Right lobe of liver (tissue), 4 donors: ENCODE results near the gene IER5.

Experiments
- POLR2A ChIP-seq: fragments of 450-650 bp; IDR thresholded peaks from one replicate; pipeline ENCODE4 v1.6.1; 2017; ENCODE audit warnings: antibody characterized with exemption, mild to moderate bottlenecking
- TF ChIP-seq, protein P1 (sequence below), 4 donors: fragments of 200-600 bp in 3 of 4; fragments of 450-650 bp in 1 of 4; IDR thresholded peaks; one replicate each; pipeline versions ENCODE4 v1.5.1 to v1.8.0; 2016 to 2022; ENCODE audit warnings: antibody characterized with exemption in 4 of 4, mild to moderate bottlenecking in 2 of 4
- donor health status: DM: no; HTN: no; CAD: no.
- donor health status: DM: no; HTN: no; CAD: no.
- donor health status: DM: no; HTN: yes; CAD: no.

DNA sequence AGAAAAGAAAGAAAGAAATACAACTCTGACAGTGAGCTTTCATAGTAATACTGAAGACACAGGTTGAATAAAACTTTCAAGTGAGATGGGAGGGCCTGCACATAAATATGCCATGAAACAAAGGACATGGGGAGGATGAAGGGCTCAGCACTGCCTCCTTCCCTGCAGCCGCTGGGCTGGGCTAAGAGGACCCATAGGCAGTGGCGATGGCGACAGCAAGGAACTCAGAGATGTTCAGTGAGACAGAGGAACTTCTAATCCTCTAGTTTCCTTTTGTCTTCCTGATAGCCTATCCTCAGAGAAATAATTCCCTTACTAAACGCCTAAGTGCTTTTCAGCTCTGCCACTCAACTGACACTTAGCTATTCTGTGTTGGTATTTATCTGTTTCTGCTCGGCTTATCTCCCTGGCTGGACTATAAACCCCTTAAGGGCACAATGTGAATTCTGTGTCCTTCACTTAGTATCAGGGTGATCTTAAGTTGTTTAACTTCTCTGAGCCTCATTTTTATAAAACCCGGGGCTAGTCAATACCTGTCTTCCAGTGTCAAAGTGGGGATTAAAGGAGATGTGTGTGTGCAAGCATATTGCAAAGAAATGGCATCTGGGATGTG lies 24.4 kb upstream of the IER5 start:
- TF ChIP-seq, protein P1, sequence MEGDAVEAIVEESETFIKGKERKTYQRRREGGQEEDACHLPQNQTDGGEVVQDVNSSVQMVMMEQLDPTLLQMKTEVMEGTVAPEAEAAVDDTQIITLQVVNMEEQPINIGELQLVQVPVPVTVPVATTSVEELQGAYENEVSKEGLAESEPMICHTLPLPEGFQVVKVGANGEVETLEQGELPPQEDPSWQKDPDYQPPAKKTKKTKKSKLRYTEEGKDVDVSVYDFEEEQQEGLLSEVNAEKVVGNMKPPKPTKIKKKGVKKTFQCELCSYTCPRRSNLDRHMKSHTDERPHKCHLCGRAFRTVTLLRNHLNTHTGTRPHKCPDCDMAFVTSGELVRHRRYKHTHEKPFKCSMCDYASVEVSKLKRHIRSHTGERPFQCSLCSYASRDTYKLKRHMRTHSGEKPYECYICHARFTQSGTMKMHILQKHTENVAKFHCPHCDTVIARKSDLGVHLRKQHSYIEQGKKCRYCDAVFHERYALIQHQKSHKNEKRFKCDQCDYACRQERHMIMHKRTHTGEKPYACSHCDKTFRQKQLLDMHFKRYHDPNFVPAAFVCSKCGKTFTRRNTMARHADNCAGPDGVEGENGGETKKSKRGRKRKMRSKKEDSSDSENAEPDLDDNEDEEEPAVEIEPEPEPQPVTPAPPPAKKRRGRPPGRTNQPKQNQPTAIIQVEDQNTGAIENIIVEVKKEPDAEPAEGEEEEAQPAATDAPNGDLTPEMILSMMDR (IDR thresholded peaks at IDR 0.05): no peak
- TF ChIP-seq POLR2A: no peak
